Right forelimb (tissue), 1 donor: ENCODE results near the gene NUP62.
"Not testable (repeated sequence)": the region's sequence is repeated elsewhere in the genome, so short reads cannot be mapped to it uniquely, and the experiment has no call there.

Experiments
- DNase-seq: peaks from one replicate; pipeline ENCODE4 v3.0.0-alpha.2; 2018

Gene NUP62

DNA sequence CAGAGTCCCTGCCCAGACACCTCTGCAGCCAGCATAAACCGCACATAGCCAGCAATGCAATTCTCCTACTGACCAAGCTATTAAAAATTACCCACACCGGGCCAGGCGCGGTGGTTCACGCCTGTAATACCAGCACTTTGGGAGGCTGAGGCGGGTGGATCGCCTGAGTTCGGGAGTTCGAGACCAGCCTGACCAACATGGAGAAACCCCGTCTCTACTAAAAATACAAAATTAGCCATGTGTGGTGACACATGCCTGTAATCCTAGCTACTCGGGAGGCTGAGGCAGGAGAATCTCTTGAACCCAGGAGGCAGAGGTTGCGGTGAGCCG, 4.5 kb downstream of the NUP62 start:
- DNase-seq, result not testable (repeated sequence)

DNA sequence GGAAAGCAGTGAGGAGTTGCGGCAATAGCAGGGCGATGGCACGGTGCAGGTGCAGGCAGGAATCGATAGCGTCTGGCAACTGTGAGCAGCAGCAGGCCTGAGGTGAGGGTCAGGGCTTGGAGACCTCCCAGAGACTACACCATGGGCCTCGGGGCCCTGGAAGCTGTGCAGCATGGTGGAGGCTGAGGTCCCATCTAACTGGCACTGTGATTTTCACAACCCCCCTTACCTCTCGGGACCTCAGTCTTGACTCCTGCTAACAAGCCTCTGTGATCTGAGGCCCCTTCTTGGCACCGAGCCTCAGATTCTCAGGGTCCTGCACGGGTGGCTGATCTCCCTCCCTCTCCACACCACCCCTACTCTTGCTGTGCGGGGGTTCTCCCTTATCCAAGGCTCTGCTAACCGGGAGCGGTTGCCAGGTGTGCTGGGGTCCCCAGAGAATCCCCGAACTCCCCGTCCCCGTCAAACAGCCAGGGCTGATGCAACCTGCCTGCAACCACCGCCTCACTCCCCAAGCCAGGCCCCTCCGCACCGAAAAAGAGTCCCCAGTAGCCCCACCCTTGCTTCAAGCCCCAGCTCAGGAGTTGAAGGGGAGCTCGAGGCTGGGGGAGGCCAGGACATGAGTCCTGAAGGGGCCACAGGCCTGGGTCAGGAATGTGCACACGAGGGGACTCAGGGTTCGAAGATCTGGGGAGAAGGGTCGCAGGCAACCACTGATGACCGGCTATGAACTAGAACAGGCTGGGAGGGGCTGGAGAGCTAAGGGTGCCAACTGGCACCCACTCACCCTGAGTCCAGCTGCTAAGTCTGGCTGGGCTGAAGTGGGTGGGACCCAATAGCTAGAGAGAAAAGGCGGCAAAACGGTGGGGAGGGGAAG, 5.1 kb downstream of the NUP62 start:
- no peak for DNase-seq

DNA sequence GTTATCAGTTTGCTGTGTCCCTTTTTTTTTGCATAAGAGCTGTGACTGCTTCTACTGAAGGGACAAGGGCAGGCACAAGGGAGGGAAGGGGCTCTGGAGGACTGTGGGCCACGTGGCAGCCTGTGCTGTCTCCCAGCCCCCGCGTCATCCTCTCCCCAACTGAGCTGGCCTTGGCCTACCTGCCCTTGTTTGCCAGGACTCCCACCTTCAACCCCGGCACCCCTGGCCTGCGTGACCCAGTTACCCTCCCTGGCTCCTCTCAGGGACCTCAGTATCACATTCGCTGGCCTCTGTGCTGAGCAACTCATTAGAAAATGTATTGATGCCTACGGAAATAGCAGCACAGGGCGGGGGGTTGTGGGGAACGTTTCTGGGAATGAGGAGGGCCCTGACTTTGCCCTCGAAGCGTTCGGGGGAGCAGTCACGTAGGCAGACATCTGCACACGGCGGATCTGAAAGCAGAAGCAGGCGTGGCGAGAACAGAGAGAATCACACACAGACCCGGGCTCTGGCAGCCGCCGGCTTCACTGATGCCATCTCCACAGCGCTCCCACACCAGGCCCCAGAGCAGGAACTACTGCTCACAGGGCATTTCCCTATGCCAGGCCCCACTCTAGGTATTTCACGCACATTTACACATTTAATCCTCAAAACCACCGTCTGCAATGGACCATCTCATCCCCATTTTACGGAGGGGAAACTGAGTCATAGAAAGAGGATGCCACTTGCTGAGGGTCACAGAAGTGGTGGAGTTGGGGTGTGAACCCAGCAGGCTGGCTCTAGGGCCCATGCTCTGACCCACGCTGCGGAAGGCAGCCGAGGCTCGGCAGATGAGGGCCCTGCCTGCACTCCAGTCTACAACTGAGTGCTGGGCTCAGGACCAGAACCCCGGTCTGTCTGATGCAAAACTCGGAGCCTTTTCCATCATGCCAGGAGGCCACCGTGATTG, 6.0 kb downstream of the NUP62 start:
- DNase-seq, result no peak

DNA sequence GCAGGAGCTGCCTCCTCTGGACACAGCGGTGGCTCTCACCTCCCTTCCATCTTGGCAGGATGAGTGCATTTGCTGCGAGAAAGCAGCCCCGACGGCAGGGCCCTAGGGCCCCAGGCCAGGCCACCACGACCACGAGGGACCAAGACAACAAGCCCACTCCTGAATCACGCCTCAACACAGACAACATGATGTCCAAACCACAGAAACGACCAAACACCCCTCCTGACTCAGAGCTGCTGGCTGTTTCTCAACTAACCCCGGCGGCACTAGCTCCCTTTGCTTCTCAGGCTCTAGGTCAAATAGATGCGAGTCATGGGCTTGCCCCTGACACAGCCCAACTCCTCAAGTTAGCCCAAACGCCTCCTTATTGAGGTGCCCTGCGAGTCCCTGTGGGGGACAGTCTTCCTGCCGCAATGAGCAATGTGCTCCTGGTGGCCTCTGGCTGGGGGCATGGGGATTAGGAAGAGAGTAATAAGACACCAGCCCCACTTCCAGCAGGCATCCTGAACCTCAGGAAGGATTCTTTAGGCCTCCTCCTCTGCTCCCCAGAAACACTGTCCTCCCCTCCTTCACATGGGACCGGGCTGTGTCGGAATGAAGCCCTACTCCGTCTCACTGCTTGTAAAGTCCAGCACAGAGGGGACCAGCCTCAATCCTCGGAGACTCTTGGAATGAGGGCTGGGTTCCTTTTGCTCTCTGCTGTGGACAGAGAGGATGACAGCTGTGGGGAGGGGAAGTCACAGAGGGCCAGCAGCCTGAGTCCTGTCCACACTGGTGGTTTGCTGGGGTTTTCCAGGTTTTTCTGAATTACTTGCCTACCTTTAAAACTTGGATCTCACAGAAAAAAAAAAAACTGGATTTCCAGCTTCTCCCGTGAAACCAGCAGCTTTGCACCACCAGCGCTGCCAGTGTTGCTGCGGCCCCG, 7.2 kb downstream of the NUP62 start:
- DNase-seq, result no peak

DNA sequence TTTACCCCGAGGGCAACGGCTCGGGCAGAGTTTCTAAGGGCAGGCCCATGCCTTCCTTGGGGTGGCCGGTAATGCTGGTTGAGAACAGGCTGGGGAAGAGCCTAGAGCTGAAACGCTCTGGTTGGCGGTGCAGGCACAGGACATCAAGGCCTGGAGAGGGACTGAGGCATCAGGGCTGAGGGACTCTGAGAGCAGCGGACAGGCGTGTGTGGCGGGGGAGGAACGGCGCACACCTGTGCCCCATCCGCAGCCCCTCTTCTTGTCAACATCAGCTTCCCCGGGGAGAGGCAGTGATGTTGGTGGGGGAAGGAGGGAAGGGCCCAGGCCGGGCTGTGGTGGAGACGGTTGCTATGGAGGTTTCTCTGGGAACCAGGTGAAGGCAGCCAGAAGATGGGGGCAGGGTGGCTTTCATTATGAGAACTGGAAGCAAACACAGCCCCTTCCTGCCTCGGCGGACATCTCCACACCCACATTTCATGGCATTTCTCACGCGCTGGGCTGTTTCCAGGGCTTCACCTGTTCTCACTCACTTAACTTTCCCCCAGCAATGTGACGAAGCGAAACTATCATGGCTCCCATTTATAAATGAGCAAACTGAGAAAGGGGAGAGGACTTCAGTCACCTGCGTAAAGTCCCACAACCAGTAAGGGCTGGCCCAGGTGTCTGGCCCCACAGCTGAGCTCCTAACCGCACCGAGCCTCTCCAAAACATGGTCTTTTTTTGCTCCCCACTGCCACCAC, 8.5 kb downstream of the NUP62 start:
- DNase-seq, result no peak

DNA sequence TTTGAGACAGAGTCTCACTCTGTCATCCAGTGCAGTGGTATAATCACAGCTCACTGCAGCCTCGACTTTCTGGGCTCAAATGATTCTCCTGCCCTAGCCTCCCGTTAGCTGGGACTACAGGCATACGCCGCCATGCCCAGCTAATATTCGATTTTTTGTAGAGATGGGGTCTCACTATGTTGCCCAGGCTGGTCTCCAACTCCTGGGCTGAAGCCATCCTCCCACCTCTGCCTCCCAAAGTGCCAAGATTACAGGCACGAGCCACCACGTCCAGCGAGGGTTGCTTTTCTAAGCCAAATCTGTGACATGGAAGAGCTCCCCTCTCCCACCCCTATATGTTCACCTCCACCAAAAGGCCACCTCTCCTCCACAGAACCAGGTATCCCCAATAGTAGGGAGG, 11.2 kb downstream of the NUP62 start:
- DNase-seq, result no peak

DNA sequence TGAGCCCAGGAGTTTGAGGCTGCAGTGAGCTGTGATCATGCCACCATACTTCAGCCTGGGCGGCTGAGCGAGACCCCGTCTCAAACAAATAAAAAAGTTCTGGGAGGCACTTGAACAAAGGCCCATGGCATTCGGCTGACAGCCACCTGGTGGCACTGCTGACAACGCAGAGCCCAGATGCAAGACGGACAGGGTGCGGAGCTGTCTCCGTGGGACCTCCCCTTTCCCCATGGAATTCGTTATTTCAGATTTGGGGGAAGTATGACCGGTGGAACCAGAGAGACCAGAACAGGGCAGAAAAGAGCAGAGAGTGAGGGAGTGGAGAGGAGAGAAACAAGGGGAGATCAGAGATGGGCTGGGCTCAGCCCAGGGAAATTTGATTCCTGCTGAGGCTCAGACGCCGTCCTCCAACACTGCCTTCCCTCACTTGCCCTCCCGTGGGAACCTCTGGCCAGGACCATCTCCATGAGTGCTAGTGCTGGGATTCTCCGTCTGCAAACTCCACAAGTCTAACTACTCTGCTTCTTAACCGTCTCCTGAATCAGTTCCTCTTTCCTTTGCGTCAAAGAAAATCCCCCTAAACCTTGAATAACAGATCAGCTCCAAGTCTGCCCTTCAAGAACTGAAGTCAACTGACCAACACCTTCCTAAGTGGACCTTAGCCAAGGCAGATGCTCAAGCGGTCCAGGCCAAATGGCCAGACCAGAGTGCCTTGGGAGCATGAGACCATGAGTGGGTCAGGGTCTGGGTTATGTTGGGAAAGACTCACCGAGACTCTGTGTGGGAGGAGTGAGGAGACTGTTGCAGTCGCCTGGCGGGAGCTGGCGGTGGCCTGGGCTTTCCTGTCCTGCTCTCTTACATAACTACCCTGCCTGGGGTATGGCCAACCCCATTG, 12.2 kb downstream of the NUP62 start:
- DNase-seq, result no peak

DNA sequence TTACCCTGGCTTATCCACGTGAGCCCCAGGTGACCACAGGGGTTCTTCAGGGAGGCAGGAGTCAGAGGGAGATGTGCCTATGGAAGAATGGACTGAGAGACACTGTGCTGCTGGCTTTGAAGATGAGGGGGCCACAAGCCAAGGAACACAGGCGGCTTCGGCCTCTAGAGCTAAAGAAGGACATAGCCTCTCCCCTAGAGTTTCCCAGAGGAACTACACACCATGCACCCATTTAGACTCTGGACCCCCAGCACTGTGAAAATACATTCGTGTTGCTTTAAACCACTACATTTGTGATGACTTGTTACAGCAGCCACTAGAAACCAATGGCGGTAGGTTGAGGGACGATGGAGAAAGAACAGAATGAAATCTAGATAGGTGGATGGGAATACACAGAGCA, 14.0 kb downstream of the NUP62 start:
- no peak for DNase-seq

DNA sequence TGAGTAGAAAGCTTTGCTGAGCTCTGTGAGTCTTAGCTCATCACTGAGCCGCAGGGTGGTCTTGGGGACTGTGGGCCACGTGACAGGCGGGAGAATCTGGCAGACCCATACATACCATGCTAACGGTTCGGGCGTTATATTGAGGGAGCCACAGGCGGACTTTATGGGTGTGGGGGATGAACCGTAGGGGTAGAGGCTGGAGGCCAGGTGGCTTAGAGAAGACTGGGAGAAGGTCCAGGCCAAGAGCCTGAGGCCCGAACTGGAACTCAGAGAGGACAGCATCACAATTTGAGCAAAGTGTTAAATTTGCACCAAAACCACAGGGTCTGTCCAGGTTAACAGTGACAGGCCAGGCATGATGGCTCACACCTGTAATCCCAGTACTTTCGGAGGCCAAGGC, 15.6 kb downstream of the NUP62 start:
- no peak for DNase-seq

DNA sequence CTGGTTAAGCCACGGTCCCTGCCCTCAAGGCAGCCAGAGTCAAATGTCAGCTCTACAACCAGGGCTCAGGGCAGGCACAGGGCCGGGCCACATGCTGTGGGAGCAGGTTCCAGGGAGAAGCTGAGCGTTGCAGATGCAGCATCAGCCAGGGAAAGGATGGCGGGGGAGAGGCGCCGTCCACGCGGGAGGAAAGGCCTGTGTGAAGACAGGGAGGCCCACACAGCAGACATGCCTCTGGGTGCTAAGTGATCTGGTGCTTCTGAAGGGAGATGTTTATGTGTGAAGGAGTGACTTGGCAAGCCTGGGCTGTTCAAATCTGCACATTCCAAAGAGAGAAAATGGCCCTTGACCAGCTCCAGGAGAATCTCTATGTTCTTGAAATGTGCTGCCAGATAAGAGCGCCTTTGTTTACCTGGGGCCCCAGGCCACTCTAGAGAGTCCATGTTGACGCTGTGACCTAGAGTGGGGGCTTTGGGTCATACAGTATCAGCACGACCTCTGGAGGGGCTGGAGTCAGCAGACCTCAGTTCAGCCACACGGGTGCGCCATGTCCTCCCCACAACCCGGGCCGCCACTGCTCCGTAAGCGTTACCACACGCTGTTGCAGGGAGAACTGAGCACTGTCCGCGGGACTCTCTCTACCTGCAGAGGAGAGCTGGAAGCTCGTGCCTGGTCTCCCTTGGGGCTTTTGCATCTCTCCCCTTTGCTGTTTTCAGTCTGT, 16.2 kb downstream of the NUP62 start:
- no peak for DNase-seq

DNA sequence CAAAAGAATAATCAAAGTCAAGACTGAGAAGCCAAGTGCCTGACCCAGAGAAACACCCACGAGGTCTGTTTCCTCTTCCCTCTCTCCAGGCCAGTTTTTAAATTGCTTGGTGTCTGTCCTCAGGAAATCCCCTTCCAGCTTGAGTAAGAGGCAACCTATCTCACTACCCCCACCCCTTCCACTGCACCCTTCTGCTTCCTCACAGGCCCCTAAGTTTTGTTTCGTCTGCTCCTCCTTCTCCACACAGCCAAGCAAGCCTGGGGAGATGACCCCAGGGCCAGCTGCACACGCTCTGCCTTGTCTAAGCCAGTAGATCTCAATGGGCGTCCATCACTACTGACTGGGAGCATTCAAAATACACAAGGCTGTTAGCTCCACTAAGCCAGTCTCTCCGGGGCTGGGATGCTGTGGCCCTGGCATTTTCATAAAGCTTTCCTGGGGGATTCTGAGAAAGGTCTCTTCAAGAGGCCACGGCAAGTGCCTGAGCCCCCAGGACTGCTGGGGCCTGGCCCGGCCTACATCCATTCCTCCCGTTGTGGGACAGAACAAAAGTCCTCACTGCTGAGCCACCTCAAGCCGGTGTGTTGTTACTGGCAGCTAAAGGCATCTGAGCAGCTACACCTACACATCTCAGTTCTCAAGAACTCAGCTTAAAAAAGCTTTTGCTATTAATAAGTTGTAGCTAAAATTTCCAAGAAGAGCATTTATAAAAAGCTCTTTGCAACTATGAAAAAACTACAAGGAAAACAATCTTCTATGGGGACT, 17.7 kb downstream of the NUP62 start:
- DNase-seq, result no peak

DNA sequence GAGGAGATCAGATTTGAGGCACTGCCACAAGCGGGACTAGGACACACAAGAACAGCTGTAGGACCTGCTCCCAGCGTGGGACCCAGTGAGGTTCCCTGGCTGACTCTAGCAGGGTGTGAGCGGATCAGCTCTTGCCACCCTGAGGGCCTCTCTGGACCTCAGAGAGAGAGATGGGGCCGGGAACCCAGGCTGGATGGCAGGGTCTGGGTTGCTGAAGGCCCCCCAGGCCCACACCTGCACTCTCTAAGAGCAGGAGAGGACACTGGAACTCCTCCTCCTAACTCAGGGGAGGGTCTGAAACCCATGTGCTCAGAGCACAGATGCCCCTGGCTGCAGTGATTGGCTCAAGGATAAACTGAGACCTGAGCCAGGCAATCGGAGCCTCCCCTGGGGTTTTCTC, 19.1 kb downstream of the NUP62 start:
- no peak for DNase-seq

DNA sequence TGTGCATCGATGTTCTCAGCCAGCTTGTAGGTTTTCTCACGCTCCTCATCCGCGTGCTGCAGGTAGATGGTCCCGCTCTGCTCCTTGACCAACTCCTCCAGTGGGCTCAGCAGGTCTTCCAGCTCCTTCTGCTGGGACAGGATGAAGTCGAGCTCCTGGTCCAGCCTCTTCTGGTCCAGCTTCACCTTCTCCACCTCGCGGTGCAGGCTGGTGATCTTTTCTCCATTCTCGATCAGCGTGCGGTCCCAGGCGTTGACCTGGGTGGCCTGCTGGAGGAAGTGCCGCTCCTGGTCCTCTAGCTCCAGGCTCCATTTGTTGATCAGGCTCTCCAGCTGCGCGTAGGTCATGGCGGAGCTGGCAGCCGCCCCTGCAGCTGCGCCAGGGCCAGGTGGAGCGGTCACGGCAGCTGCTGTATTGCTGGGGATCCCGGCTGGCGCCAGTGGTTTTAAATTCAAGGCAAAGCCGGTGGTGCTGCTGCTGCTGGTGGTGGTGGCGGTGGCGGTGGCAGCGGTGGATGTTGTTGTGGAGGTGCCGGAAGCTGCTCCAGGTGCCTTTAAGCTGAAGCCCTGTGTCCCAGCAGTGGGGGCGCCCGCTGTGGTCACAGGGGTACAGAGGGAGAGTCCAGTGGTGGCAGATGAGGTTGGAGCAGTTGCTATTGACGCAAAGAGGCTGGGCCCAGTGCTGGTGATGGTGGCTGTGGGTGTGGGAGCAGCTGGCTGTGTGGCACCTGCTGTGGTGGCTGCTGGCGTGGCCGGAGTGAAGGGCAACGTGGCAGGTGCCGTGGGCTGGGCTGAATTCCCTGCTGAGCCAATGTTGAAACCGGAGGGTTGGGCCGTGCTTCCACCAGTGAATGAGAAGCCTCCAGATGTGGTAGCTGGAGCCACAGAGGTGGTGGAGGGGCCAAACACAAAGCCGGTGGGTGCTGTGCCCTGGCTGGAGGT, 20.6 kb downstream of the NUP62 start:
- no peak for DNase-seq

DNA sequence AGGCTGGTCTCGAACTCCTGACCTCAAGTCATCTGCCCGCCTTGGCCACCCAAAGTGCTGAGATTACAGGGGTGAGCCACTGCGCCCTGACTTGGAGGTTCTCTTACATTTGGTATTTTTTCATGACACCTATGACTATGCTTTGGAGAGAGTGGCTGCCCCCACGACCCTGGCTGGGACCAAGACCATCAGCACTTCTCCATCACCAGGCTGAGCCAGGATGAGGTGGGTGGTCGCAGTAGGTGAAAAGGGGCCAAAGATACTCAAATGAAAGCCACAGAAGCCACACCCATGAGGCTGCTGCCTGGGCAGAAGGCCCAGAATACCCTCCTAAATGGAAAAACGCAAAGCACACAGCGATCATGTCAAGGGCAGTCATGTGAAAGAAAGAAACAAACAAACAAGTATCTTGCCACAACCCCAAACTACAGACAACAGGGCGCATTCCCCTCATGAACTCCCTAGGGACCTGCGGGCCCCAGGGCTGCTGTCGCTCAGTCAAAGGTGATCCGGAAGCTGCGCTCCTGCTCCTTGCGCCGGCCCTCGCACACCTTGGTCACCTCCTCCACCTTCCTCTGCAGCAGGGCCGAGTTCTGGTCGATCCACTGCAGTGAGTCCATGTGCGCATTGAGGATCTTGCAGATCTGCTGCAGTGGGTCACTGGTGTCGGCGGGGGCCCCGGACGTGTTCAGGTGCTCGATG, 21.4 kb downstream of the NUP62 start:
- no peak for DNase-seq

DNA sequence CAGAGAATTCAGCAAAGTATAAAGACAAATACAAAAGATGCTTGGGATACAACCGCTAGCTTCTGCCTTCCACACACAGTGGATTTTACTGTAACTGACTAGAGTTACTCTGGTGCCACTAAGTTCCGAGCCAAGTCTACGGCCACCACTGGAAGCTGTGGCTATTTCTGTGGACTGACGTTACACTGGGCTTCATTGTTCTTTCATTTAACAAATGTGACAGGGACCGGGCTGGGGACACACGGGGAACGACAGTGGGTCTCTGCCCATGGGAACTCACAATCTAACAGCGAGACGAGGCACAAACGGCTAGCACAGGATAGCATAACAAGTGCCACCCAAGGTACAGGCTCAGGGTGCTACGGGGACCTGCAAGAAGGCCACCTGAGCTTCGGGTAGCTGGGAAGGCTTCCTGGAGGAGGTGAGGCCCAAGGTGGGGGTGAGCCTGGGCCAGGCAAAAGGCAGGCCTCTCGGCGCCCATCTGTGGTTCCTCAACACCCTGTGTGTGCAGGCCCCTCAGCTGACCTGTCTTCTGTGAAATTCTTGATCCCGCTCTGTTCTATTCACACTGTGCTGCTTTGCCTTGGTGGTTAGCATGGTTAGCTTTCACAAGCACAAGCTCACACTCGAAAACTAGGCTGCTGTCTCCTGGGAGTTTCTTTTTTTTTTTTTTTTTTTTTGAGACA, 22.3 kb downstream of the NUP62 start:
- no peak for DNase-seq

DNA sequence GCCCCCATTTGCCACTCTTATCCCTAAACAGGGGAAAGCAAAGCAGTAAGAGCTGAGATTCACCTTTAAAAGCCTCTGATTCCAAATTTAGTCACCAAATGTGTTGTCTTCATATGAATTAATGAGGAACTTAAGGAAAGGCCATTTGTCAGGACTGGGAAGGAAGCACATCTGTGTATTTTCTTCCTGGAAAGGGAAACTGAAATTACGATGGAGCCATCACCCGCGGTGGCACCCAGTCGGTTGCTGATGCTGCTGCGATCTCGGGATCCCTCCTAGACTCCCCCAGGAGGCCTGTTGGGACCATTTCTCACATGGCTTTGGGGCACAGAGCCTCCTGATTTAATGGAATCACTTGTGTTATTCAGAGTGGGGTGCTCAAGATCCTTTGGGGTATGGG, 25.2 kb downstream of the NUP62 start:
- no peak for DNase-seq
